GM15510 (cell line): ENCODE measurements around the gene MYO7A.

Experiments
- POLR2A ChIP-seq: IDR thresholded peaks from 3 replicates; pipeline ENCODE4 v1.6.1; 2011; ENCODE audit warnings: borderline replicate concordance; ENCODE audit not compliant: insufficient read length; ENCODE audit errors: extremely low read depth

MYO7A gene

DNA sequence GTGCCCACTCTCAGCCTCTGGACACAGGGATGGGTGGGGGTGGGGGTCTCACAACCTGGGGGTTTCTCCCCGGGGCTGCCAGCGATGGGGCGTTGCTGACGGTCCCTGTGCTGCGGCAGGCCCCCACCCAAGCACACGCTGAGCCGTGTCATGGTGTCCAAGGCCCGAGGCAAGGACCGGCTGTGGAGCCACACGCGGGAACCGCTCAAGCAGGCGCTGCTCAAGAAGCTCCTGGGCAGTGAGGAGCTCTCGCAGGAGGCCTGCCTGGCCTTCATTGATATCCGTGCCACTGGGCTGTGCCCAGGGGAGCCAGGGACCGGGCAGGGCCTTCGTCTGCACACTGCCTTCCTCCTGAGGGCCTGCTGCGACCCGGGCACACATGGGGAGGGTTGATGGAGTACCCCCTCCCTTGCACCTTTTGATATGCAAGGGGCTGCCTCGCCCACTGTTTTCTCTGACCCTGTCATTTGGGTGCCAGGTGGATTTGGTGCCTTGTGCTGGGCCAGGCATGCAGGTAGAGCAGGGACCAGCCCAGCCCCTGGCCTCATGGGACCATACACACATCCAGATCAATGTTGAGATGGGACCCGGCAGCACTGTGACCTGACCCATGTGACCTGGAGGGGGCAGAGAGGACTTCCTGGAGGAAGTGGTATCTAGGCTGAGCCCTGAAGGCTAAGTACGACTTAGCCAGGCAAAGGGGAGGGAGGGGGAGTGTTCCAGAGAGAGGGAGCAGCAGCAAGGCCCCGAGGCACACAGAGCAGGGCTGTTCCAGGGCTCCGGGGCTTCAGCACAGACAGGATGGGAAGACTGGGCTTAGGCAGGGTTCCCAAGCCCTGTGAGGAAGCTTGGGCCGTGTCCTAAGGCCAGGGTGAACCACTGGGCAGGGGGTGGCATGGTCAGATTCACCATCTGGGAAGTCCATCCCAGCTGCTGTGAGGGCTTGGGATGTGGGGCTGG is 75.2 kb downstream of the MYO7A start:
- TF ChIP-seq POLR2A, result no peak

DNA sequence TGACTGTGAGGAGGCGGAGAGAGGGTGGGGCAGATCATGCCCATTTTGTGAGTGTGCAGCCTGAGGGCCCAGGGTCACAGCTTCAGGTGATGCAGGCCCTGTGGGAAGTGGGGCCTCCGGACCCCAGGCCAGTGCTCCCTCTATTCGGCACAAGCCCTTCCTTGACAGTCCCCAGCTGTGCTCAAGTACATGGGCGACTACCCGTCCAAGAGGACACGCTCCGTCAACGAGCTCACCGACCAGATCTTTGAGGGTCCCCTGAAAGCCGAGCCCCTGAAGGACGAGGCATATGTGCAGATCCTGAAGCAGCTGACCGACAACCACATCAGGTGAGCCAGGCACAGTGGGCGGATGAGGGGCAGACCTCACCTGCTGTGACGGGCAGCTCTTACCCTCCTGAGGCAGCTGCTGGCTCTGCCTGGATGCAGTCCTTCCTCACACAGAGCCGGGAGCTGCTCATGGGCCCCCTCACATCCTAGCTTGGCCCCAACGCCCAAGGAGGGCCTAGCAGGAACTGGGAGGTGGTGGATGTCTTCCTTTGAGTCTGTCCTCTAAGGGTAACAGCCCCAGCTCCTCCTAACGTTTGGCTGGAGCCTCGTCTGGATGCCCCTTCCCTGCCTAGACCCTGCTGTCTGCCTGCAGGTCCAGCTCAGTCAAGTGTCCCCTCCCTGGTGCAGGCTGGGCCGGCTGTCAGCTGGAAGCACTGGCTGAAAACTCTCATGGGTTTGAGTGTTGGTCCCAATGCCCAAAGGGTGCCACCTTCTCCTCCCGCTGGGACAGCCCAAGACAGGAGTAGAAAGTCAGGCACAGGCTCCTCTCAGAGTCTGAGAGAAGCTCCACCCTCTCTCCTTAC is 76.1 kb downstream of the MYO7A start:
- TF ChIP-seq POLR2A, result no peak

- TF ChIP-seq POLR2A, result no peak
Measured at GRCh38 chr11:77204754-77205466, 76.9 kb downstream of the MYO7A start.

- TF ChIP-seq POLR2A, result no peak
Measured at GRCh38 chr11:77205467-77206263, 77.6 kb downstream of the MYO7A start.

DNA sequence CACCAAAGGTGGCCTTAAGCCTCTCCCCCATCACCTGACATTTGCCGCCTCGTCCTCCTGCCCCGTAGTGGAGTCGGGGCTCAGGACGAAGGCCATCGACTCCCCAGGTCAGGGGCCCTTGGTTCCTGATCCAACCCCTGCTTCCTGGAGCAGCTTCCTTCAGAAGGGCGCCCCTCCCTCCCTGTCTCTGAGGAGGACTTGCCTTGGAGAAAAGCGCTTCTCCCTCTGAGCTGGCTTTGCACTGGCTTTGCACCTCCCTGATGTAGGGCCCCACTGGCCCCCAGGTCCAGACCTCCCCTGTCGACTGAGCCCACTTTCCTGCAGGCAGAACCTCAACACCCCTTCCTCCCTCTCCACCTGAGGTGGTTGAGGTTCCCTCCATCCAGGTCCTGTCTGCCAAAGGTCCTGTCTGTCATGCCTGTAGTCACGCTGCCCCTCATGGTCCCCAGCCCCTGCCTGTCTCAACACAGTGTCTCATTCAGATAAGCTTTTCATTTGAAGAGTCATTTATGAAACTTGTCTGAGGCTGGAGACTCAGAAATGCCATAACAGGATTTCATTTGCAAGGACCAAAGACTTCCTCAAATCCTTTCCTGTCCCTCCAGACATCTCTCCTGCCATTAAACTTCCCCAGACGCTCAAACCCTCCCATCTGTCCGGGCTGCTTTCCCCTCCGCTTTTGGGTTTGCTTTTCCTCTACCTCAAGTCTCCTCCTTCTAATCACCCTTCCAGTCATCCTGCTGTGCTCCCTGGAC is 78.4 kb downstream of the MYO7A start:
- TF ChIP-seq POLR2A, result no peak

DNA sequence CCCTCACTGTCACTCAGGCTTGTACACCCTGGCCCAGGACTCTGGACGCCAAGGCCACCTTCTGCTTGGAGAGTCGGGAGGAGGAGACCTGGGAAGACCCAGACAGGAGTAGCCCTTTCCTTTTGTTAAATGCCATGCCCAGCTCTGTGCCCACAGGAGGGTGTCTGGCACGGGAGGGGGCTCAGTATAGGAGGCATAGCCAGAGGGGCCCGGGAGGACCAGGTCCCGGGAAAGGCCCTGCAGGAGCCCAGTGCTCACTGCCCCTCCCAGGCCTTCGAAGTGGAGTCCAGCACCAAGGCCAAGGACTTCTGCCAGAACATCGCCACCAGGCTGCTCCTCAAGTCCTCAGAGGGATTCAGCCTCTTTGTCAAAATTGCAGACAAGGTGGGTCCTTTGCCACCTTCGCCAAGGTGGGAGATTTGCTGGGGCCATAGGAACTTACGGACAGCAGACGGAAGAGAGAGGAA is 79.0 kb downstream of the MYO7A start:
- no peak for TF ChIP-seq POLR2A

- TF ChIP-seq POLR2A, result no peak
Measured at GRCh38 chr11:77207618-77208313, 79.7 kb downstream of the MYO7A start.

DNA sequence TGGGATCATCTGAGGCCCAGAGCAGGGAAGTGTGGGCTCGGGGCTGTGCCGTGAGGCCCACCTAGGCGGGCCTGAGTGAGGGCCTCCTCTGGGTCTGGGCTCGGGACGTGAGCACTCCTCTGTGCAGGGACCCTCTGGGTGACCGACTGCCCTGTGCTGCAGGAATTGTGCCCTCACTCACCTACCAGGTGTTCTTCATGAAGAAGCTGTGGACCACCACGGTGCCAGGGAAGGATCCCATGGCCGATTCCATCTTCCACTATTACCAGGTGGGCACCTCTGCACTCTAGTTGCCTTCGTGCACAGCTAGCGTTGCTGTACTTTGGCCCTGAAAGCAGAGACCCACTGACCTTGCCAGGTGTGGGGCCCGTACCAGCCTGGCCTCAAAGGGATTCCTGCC is 80.5 kb downstream of the MYO7A start:
- TF ChIP-seq POLR2A, result no peak

GRCh38 chr11:77209663-77210062 is 81.6 kb downstream of the MYO7A start:
- no peak for TF ChIP-seq POLR2A

DNA sequence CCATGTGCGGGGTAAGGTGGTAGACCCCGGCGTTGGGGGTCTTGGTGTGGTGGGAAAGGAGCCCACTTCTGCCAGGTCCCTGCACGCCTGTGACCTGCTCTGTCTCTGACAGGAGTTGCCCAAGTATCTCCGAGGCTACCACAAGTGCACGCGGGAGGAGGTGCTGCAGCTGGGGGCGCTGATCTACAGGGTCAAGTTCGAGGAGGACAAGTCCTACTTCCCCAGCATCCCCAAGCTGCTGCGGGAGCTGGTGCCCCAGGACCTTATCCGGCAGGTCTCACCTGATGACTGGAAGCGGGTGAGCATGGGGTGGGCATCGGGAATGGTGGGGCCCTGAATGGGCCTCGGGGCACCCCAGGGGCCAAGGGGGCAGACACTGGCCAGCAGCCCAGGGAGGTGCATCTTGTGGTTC is 83.0 kb downstream of the MYO7A start:
- no peak for TF ChIP-seq POLR2A

- no peak for TF ChIP-seq POLR2A
Measured at GRCh38 chr11:77211594-77212251, 83.7 kb downstream of the MYO7A start.

GRCh38 chr11:77212314-77213007 is 84.4 kb downstream of the MYO7A start:
- no peak for TF ChIP-seq POLR2A
